Duodenal mucosa (tissue), 2 donors: ENCODE measurements around the gene RGS19.

Experiments used
- H3K27ac ChIP-seq: one replicate; pipeline ENCODE4 v1.7.0; 2013; ENCODE audit warnings: low read depth, low read length
- H3K27me3 ChIP-seq, 2 donors: one replicate each; pipeline ENCODE4 v1.7.0; 2013; ENCODE audit warnings: low read length in 2 of 2, control low read depth in 1 of 2; ENCODE audit not compliant: insufficient read depth in 2 of 2, control insufficient read depth in 1 of 2
- H3K36me3 ChIP-seq, 2 donors: one replicate each; pipeline ENCODE4 v1.7.0; 2013; ENCODE audit warnings: low read length in 2 of 2, control low read depth in 1 of 2; ENCODE audit not compliant: insufficient read depth in 2 of 2, control insufficient read depth in 1 of 2
- H3K4me1 ChIP-seq, 2 donors: one replicate each; pipeline ENCODE4 v1.7.0; 2013; ENCODE audit warnings: low read length in 2 of 2, control low read depth in 1 of 2; ENCODE audit not compliant: insufficient read depth in 2 of 2, control insufficient read depth in 1 of 2
- H3K4me3 ChIP-seq, 2 donors: one replicate each; pipeline ENCODE4 v1.7.0; 2013; ENCODE audit warnings: low read length in 2 of 2, low read depth in 1 of 2
- H3K9ac ChIP-seq, 2 donors: one replicate each; pipeline ENCODE4 v1.7.0; 2013; ENCODE audit warnings: low read length in 2 of 2, low read depth in 1 of 2
- H3K9me3 ChIP-seq, 2 donors: one replicate each; pipeline ENCODE4 v1.7.0; 2013; ENCODE audit warnings: low read length in 2 of 2, control low read depth in 1 of 2; ENCODE audit not compliant: control insufficient read depth in 1 of 2

RGS19 gene

GRCh38 chr20:64071341-64072332, 7.7 kb downstream of the RGS19 start:
- Histone ChIP-seq H3K4me3 (no peak overlapping the region), H3K4me1 (peaks cover 0 to 12% of the 10 kb centered on the region in 2 donors), H3K36me3 (peaks cover 0 to 10% of the 10 kb centered on the region in 2 donors), H3K9ac (no peak overlapping the region), H3K27ac (no peak overlapping the region), H3K27me3 (no peaks in the 10 kb centered on the region), H3K9me3 (no peaks in the 10 kb centered on the region)

- Histone ChIP-seq H3K27me3 (no peaks in the 10 kb centered on the region), H3K27ac (no peak overlapping the region), H3K9me3 (no peaks in the 10 kb centered on the region), H3K4me1 (peaks cover 9 to 24% of the 10 kb centered on the region in 2 donors), H3K36me3 (peaks cover 0 to 10% of the 10 kb centered on the region in 2 donors), H3K9ac (no peak overlapping the region), H3K4me3 (no peak overlapping the region)
These were observed 8.9 kb downstream of the RGS19 start for GRCh38 chr20:64070244-64070993.

- H3K27ac ChIP-seq, result no peak overlapping the region
- H3K9me3 ChIP-seq, result no peaks in the 10 kb centered on the region
- peaks cover 0 to 5% of the 10 kb centered on the region in 2 donors for H3K36me3 ChIP-seq
- no peak overlapping the region for H3K4me3 ChIP-seq
- H3K9ac ChIP-seq, result no peak overlapping the region
- H3K4me1 ChIP-seq, result peaks cover 9 to 24% of the 10 kb centered on the region in 2 donors
- no peaks in the 10 kb centered on the region for H3K27me3 ChIP-seq
These were observed 9.6 kb downstream of the RGS19 start for GRCh38 chr20:64069614-64070243.

GRCh38 chr20:64069209-64069613, 10.1 kb downstream of the RGS19 start:
- no peak overlapping the region for H3K27ac ChIP-seq
- H3K4me3 ChIP-seq, result no peak overlapping the region
- peaks cover 0 to 5% of the 10 kb centered on the region in 2 donors for H3K36me3 ChIP-seq
- H3K4me1 ChIP-seq, result peaks cover 9 to 24% of the 10 kb centered on the region in 2 donors
- no peak overlapping the region for H3K9ac ChIP-seq
- no peaks in the 10 kb centered on the region for H3K9me3 ChIP-seq
- H3K27me3 ChIP-seq, result no peaks in the 10 kb centered on the region

- H3K27me3 ChIP-seq, result no peaks in the 10 kb centered on the region
- no peaks in the 10 kb centered on the region for H3K36me3 ChIP-seq
- H3K4me1 ChIP-seq, result peaks cover 9 to 28% of the 10 kb centered on the region in 2 donors
- no peak overlapping the region for H3K9ac ChIP-seq
- H3K4me3 ChIP-seq, result no peak overlapping the region
- no peak overlapping the region for H3K27ac ChIP-seq
- H3K9me3 ChIP-seq, result no peaks in the 10 kb centered on the region
These were observed 10.7 kb downstream of the RGS19 start for GRCh38 chr20:64068386-64069208.

- no peak overlapping the region for H3K9ac ChIP-seq
- H3K9me3 ChIP-seq, result no peaks in the 10 kb centered on the region
- no peak overlapping the region for H3K4me3 ChIP-seq
- no peak overlapping the region for H3K27ac ChIP-seq
- H3K27me3 ChIP-seq, result no peaks in the 10 kb centered on the region
- no peaks in the 10 kb centered on the region for H3K36me3 ChIP-seq
- peaks cover 9 to 32% of the 10 kb centered on the region in 2 donors for H3K4me1 ChIP-seq
These were observed 11.5 kb downstream of the RGS19 start for GRCh38 chr20:64067733-64068307.

GRCh38 chr20:64067005-64067632, 12.2 kb downstream of the RGS19 start:
- Histone ChIP-seq H3K9ac (no peak overlapping the region), H3K4me3 (no peak overlapping the region), H3K4me1 (peaks cover 13 to 37% of the 10 kb centered on the region in 2 donors), H3K36me3 (no peaks in the 10 kb centered on the region), H3K27ac (no peak overlapping the region), H3K9me3 (no peaks in the 10 kb centered on the region), H3K27me3 (no peaks in the 10 kb centered on the region)

GRCh38 chr20:64065974-64066343, 13.4 kb downstream of the RGS19 start:
- no peaks in the 10 kb centered on the region for H3K36me3 ChIP-seq

More at GRCh38 chr20:64065974-64066343, 13.4 kb downstream of the RGS19 start:
- H3K9me3 ChIP-seq, result no peaks in the 10 kb centered on the region
- H3K27me3 ChIP-seq, result no peaks in the 10 kb centered on the region
- no peak overlapping the region for H3K4me3 ChIP-seq
- no peak overlapping the region for H3K9ac ChIP-seq
- no peak overlapping the region for H3K27ac ChIP-seq
- H3K4me1 ChIP-seq, result peaks cover 14 to 37% of the 10 kb centered on the region in 2 donors
